Osteocyte (in vitro differentiated cells): Measurements from ENCODE around the gene SEC22A. TPM values are rescaled to one million over a fixed set of nuclear protein-coding genes. Genes with fewer than 3 reads are reported as not detected.

Source experiments
- DNase-seq: peaks from one replicate; pipeline ENCODE4 v3.0.0; 2021; ENCODE audit warnings: mixed read lengths; ENCODE audit not compliant: unreplicated experiment; ENCODE audit errors: extremely low spot score
- H3K27ac Mint-ChIP-seq: one replicate; pipeline ENCODE4 v1.8.0; 2021; ENCODE audit warnings: mild to moderate bottlenecking, mixed read lengths; ENCODE audit not compliant: unreplicated experiment
- H3K27me3 Mint-ChIP-seq: one replicate; pipeline ENCODE4 v1.8.0; 2021; ENCODE audit warnings: mixed read lengths; ENCODE audit not compliant: unreplicated experiment
- H3K36me3 Mint-ChIP-seq: one replicate; pipeline ENCODE4 v1.8.0; 2021; ENCODE audit warnings: mixed read lengths; ENCODE audit not compliant: unreplicated experiment
- H3K4me1 Mint-ChIP-seq: one replicate; pipeline ENCODE4 v1.8.0; 2021; ENCODE audit warnings: mixed read lengths; ENCODE audit not compliant: unreplicated experiment
- H3K4me3 Mint-ChIP-seq: one replicate; pipeline ENCODE4 v1.8.0; 2021; ENCODE audit warnings: mild to moderate bottlenecking, moderate library complexity, mixed read lengths; ENCODE audit not compliant: unreplicated experiment
- H3K9me3 Mint-ChIP-seq: one replicate; pipeline ENCODE4 v1.8.0; 2021; ENCODE audit warnings: mixed read lengths; ENCODE audit not compliant: unreplicated experiment
- total RNA-seq: library from RNA; stranded (reverse); gene quantifications from 2 replicates; pipeline ENCODE4 v1.2.1, GENCODE V29; 2021
- TF ChIP-seq, protein P1 (sequence below): fragments of 200-600 bp; sonication (generic); IDR thresholded peaks from 2 replicates; pipeline ENCODE4 v1.5.0; 2021; ENCODE audit warnings: antibody characterized with exemption, mild to moderate bottlenecking, moderate library complexity

The SEC22A gene
- total RNA-seq, 1 donor from 2014 or later = 19.1 TPM

DNA sequence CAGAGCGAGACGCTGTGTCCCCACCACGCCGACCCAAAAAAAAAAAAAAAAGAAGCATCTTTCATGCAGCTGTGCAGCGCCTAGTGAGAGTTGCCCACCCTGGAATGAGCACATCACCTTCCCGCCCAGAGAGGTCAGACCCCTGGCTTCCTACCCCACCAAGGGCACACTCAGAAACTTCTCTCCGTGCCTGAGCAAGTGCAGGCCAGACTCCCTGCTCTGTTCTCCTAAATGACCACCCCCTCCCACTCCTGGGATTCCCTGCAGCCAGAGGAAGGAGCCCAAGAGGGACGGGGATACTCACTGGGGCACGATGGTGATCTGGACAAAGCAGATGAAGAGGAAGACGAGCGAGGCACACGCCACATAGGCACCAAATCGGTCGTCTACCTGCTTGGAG, 116.0 kb downstream of the SEC22A start:
- Mint-ChIP-seq H3K27ac (no peak overlapping the region), H3K36me3 (peaks cover 9% of the 10 kb centered on the region), H3K27me3 (peaks cover 46% of the 10 kb centered on the region), H3K4me3 (no peak overlapping the region), H3K4me1 (no peaks in the 10 kb centered on the region), H3K9me3 (no peaks in the 10 kb centered on the region)
- no peak for DNase-seq
- TF ChIP-seq, protein P1, sequence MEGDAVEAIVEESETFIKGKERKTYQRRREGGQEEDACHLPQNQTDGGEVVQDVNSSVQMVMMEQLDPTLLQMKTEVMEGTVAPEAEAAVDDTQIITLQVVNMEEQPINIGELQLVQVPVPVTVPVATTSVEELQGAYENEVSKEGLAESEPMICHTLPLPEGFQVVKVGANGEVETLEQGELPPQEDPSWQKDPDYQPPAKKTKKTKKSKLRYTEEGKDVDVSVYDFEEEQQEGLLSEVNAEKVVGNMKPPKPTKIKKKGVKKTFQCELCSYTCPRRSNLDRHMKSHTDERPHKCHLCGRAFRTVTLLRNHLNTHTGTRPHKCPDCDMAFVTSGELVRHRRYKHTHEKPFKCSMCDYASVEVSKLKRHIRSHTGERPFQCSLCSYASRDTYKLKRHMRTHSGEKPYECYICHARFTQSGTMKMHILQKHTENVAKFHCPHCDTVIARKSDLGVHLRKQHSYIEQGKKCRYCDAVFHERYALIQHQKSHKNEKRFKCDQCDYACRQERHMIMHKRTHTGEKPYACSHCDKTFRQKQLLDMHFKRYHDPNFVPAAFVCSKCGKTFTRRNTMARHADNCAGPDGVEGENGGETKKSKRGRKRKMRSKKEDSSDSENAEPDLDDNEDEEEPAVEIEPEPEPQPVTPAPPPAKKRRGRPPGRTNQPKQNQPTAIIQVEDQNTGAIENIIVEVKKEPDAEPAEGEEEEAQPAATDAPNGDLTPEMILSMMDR = no peak

DNA sequence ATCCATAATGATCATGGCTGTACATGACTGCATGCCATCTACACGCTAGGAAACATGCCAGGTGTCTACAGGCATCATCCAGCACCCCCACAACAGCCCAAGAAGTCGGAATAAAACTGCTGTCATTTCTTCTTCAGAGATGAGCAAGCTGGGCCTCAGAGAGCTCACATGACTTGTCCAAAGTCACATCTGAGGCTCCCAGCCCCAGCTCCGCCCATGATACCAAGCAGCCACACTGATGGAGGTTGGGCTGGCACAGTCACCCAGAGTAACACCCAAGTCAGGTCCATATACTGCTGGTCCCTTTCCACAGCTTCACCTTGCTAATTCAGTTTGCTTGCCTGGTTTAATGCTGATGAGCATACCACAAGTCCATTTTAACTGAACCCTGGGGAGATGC, 116.6 kb downstream of the SEC22A start:
- Mint-ChIP-seq H3K36me3 (peaks cover 7% of the 10 kb centered on the region), H3K4me3 (no peak overlapping the region), H3K27me3 (peaks cover 46% of the 10 kb centered on the region), H3K4me1 (no peaks in the 10 kb centered on the region), H3K9me3 (no peaks in the 10 kb centered on the region), H3K27ac (no peak overlapping the region)
- TF ChIP-seq, protein P1 = no peak
- DNase-seq = no peak

DNA sequence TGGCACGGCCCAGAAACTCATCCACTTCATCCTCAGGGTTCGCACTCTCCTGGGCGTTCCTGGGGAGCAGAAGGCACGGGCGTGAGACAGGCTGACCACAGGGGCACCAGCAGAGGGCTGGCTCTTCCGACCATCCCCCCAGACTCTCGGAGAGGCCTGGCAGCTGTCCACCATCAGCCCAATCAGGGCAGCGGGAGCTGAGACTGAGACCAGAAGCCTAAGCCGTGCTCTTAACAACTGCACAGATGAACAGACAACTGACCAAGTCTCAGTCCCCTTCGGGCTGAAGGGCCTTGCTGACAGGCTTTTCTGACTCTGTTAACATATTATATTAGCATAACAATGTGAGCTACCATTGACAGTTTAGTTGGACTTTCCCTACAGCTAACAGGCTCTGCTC, 118.0 kb downstream of the SEC22A start:
- H3K27me3 Mint-ChIP-seq = peaks cover 43% of the 10 kb centered on the region
- TF ChIP-seq, protein P1 = no peak
- H3K36me3 Mint-ChIP-seq = peaks cover 5% of the 10 kb centered on the region
- H3K4me3 Mint-ChIP-seq = no peak overlapping the region
- H3K9me3 Mint-ChIP-seq = no peaks in the 10 kb centered on the region
- no peak overlapping the region for H3K27ac Mint-ChIP-seq
- DNase-seq = no peak
- no peaks in the 10 kb centered on the region for H3K4me1 Mint-ChIP-seq

DNA sequence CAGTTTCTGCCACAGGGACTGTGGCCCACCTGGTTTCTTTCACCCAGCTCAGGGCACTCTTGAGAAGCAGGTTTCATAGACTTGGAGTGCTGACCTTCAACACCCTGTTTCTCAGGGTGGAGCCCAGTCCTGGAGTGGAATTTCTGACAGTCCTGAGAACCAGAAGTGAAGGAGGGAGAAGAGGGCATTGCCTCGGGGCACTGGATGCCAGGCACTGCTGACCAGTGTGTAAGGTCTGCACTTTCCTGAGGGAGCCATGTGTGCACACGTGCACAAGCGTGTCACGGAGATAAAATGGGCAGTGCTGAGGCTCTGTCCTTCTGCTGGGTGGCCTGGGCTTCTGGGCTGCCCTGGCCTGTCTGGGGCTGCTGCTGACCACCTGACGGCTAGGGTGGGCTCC, 118.5 kb downstream of the SEC22A start:
- Mint-ChIP-seq H3K4me3 (no peak overlapping the region), H3K36me3 (peaks cover 5% of the 10 kb centered on the region), H3K9me3 (no peaks in the 10 kb centered on the region), H3K27me3 (peaks cover 38% of the 10 kb centered on the region), H3K27ac (no peak overlapping the region), H3K4me1 (no peaks in the 10 kb centered on the region)
- TF ChIP-seq, protein P1 = no peak
- DNase-seq = no peak

DNA sequence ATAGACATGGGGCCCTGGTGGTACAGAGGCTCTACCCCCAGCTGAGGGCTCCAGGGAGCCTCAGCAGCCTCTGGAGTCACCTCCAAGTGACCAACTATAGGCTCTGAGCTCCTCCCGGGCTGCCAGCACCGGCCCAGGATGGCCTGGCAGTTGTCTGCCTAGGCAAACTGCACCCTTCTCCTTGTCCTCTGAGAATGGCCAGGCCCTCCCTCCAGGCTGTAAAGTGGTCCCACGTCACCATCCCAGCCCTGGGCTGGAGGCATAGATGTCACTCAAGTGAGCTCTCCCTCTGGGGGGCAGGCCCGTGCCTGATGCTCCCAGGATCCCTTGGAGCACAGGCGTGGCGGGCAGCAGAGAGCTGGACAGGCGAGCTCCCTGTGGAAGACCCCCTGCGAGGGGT, 120.1 kb downstream of the SEC22A start:
- DNase-seq = no peak
- no peaks in the 10 kb centered on the region for H3K4me1 Mint-ChIP-seq
- H3K27ac Mint-ChIP-seq = no peak overlapping the region
- peaks cover 32% of the 10 kb centered on the region for H3K27me3 Mint-ChIP-seq
- H3K9me3 Mint-ChIP-seq = no peaks in the 10 kb centered on the region
- peaks cover 5% of the 10 kb centered on the region for H3K36me3 Mint-ChIP-seq
- no peak overlapping the region for H3K4me3 Mint-ChIP-seq
- TF ChIP-seq, protein P1 = no peak
